HFFc6 (cell line): Measurements from ENCODE around the gene M1AP. TPM values are rescaled to one million over a fixed set of nuclear protein-coding genes. Genes with fewer than 3 reads are reported as not detected.

Experiments
- DNase-seq: peaks from one replicate; pipeline ENCODE4 v3.0.0-alpha.2; 2018
- H3K27ac Mint-ChIP-seq: 2 replicates; pipeline ENCODE4 v1.8.0; 2020; ENCODE audit warnings: mild to moderate bottlenecking, mixed read lengths
- H3K27me3 Mint-ChIP-seq: 2 replicates; pipeline ENCODE4 v1.8.0; 2021; ENCODE audit warnings: mild to moderate bottlenecking, moderate library complexity, mixed read lengths; ENCODE audit not compliant: insufficient read depth
- H3K36me3 Mint-ChIP-seq: 2 replicates; pipeline ENCODE4 v1.8.0; 2021; ENCODE audit warnings: low read depth, mixed read lengths
- H3K4me1 Mint-ChIP-seq: 2 replicates; pipeline ENCODE4 v1.8.0; 2020; ENCODE audit warnings: low read depth, mixed read lengths
- H3K4me3 Mint-ChIP-seq: 2 replicates; pipeline ENCODE4 v1.8.0; 2020; ENCODE audit warnings: mild to moderate bottlenecking, moderate library complexity, mixed read lengths
- H3K9me3 Mint-ChIP-seq: 2 replicates; pipeline ENCODE4 v1.8.0; 2020; ENCODE audit warnings: mild to moderate bottlenecking, mixed read lengths
- CTCF ChIP-seq: fragments of 200-600 bp; sonication (generic); IDR thresholded peaks from 2 replicates; pipeline ENCODE4 v1.5.0; 2021; ENCODE audit warnings: antibody characterized with exemption, mild to moderate bottlenecking
- total RNA-seq, 6 experiments: library from RNA; stranded (reverse); fragmentation: NEBNext Ultra II Directional; extraction: Animal tissue kit (Norgen Biotek cat#: 25700); gene quantifications; 2 replicates in 1 of 6; 3 replicates in 5 of 6; pipeline ENCODE4 v1.2.3, GENCODE V29; 2021

M1AP gene
- total RNA-seq, 6 experiments from 2014 or later = 0.14 to 0.38 (median 0.17) TPM; not detected in 1

DNA sequence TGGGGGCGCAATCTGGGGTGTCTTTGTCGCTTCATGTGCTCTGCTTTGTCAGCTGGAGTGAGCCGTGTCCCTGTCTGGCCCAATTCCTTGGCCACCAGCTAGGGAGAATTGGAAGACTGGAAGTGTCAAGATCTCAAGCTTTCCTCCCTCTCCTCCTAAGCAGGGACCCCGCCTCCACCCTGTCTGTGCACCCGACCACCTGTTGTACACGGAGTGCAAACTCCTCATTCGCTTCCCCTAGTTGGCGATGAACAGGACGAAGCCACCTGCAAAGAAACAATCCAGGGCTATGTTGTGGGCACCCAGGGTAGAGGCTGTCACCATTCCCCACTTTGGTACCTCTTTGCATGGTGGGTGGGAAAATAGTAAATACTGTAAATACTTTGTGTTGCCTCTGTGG lies 120.4 kb downstream of the M1AP start:
- H3K4me3 Mint-ChIP-seq = peak overlapping the region; percentile 100
- H3K27me3 Mint-ChIP-seq = peaks cover 6% of the 10 kb centered on the region
- no peak for TF ChIP-seq CTCF
- no peak overlapping the region for H3K27ac Mint-ChIP-seq
- no peaks in the 10 kb centered on the region for H3K9me3 Mint-ChIP-seq
- H3K36me3 Mint-ChIP-seq = peaks cover 39% of the 10 kb centered on the region
- H3K4me1 Mint-ChIP-seq = peaks cover 37% of the 10 kb centered on the region
- DNase-seq = no peak

DNA sequence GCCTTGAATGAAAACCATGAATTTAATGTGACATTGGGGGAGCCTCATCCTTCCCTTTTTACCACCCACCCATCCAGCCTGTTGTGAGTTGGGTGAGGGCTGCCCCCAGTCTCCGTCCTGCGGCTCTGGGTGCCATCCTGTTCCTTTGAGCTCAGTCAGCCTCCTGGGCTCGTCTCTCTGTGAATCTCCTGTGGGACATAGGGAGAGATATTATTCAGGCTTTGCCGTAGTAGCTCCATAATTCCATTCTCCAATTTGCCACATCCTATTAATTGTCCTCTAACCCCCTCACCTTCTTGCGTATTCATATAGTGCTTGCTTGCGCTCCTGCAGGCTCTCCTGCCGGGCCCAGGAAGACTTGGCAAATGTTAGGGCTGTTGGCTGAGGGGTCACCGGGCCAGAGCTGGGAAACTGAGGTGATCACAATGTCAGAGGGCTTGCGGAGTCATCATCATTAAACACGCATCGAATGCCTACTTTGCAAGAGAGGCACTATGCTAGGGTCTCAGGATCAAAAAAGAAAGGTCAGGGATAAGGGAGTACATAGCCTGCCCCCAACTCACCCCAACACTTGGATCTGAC lies 121.4 kb downstream of the M1AP start:
- DNase-seq = no peak
- H3K27ac Mint-ChIP-seq = no peak overlapping the region
- TF ChIP-seq CTCF = no peak
- peaks cover 6% of the 10 kb centered on the region for H3K27me3 Mint-ChIP-seq
- H3K4me3 Mint-ChIP-seq = no peak overlapping the region
- peaks cover 30% of the 10 kb centered on the region for H3K36me3 Mint-ChIP-seq
- H3K4me1 Mint-ChIP-seq = peaks cover 27% of the 10 kb centered on the region
- no peaks in the 10 kb centered on the region for H3K9me3 Mint-ChIP-seq

DNA sequence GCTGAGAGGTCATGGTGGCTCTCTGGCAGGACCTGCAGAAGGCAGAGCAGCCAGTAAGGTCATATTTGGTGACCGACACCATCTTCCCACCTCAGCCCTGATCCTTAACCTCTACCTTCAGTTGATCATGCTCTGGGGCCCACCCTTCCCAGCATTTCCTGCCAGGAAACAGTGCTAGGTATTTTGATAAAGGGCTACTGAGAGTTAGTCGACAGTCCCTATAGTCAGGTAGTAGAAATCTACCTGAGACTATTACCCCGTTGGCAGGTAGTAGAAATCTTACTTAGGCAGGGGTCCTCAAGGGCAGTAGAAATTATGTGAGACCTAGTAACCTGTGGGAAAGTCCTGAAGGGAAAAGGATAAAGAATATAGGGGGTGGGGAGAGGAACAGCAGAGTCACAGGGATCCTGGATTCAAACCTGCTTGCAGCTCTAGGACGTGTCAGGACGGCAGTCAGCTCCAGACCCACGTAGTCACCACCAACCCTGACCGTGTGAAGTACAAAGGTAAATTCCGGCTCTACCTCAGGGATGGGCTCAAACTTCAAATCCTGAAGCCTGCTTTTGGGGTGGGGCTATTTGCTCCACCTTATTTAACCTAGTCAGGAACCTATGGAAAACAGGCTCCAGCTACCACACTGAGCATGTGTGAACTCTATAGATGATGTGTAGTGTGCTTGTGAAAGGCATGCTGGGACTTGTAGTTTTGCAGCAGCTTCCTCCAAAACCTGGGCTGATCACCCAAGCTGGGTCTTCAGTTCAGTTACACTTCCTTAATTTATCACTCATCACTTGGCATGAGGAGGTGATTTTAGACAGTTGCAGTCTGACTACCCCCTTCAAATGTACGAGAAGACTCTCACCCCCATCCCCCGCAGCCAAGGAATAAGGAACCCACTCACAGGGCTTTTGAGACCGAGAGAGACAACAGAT lies 122.1 kb downstream of the M1AP start, which contains the start of gene DQX1:
TSS of gene DQX1 (minus strand) at position 515 of the 932 bp plus-strand sequence. CDS start at position 13, 502 bp downstream.
- Mint-ChIP-seq H3K27ac (no peak within 1 kb of the TSS), H3K4me1 (peaks cover 19% of the 10 kb centered on the region), H3K27me3 (peaks cover 6% of the 10 kb centered on the region), H3K4me3 (peak within 1 kb of the TSS; percentile 33; the same call in 1 of the 2 replicates), H3K36me3 (peaks cover 30% of the 10 kb centered on the region), H3K9me3 (no peaks in the 10 kb centered on the region)
- no peak for TF ChIP-seq CTCF
- no peak for DNase-seq

DNA sequence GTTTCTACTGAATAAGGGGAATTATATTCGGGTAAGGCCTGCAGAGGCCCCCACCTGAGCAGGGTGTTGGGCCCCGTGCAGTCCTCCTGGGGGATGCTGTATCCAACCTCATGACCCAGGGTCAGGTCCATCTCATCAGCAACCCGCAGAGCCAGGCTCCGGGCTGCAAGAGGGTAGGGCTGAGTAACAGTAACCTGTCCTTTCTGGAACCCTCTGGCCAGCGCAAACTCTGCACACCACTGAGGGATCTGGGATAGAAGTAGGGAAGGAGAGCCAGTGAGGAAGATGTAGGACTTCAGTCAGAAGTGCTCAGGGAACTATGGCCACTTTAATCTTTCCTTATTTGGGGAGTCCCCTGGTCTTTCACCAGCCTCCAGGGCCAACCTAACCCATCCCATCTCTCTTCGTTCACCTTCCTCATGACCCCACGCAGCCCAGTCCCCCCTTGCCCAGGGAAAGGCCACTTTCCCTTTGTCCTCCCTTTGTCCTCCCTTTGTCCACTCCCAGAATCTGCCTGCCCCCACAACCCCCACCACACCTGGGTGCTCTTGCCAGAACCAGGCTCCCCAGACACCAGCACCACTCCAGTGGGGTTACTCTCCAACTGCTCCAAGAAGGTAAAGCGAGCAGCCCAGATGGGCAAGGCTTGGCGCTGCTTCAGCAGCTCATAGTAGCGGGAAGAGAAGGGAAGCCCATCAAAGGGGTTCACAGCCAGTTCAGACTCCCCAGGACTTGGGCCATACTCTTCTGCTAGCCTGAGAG lies 123.0 kb downstream of the M1AP start:
- peaks cover 11% of the 10 kb centered on the region for H3K27me3 Mint-ChIP-seq
- H3K9me3 Mint-ChIP-seq = no peaks in the 10 kb centered on the region
- DNase-seq = no peak
- no peak overlapping the region for H3K27ac Mint-ChIP-seq
- peaks cover 30% of the 10 kb centered on the region for H3K36me3 Mint-ChIP-seq
- no peak for TF ChIP-seq CTCF
- peaks cover 15% of the 10 kb centered on the region for H3K4me1 Mint-ChIP-seq
- no peak overlapping the region for H3K4me3 Mint-ChIP-seq

DNA sequence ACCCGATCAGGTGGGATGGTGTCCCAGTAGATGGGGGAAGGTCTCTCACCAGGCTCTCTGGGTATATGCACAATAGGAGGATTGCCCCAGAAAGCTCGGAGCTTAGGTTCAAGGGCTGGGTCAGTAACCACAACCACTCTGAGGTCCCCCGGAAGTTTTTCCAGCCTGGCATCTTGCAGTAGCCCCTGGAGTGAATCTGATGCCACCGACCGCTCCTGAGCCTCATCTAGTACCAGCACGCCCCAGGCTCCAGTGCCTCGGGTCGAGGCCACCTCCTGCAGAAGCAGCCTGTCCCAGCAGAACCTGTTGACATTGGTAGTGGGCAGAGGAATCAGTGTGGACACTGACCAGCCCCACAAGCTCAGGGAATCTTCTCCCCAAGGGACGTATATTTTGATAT lies 124.1 kb downstream of the M1AP start:
- H3K4me3 Mint-ChIP-seq = no peak overlapping the region
- no peak for TF ChIP-seq CTCF
- H3K27ac Mint-ChIP-seq = no peak overlapping the region
- peaks cover 18% of the 10 kb centered on the region for H3K27me3 Mint-ChIP-seq
- no peaks in the 10 kb centered on the region for H3K9me3 Mint-ChIP-seq
- no peak for DNase-seq
- peaks cover 15% of the 10 kb centered on the region for H3K4me1 Mint-ChIP-seq
- H3K36me3 Mint-ChIP-seq = peaks cover 28% of the 10 kb centered on the region
